Naive thymus-derived CD4-positive, alpha-beta T cell (primary cell): ENCODE data around the gene NAA20. TPM values are rescaled to one million over a fixed set of nuclear protein-coding genes. Genes with fewer than 3 reads are reported as not detected.

Source experiments
- ATAC-seq: fragments of 150-1000 bp; cut with Tn5 transposase; 2 replicates; pipeline ENCODE4 v1.10.0; 2021; ENCODE audit warnings: mild to moderate bottlenecking, moderate library complexity
- CTCF ChIA-PET: fragments of 350-600 bp; sonication (Branson Sonifier 250); formaldehyde crosslinking; loops from one replicate; lab custom pipeline; 2021; ENCODE audit warnings: antibody characterized with exemption; lab: Charles Lee
- POLR2A ChIA-PET: fragments of 350-600 bp; sonication (Branson Sonifier 250); formaldehyde crosslinking; loops from one replicate; lab custom pipeline; 2021; ENCODE audit warnings: antibody characterized with exemption, inconsistent platforms; lab: Charles Lee
- DNase-seq, 9 donors: peaks; one replicate each; pipeline versions ENCODE4 v3.0.0 to v3.0.0-alpha.2; 2020 to 2022; ENCODE audit warnings: mixed read lengths in 1 of 9
- H3K27ac ChIP-seq: one replicate; pipeline ENCODE4 v1.7.0; 2013; ENCODE audit warnings: mild to moderate bottlenecking, low read depth, low read length, moderate library complexity
- H3K27me3 ChIP-seq, 2 donors: one replicate each; pipeline ENCODE4 v1.7.0; 2013; ENCODE audit warnings: low read length in 2 of 2, mild to moderate bottlenecking in 2 of 2, moderate library complexity in 2 of 2; ENCODE audit not compliant: control insufficient read depth in 2 of 2, insufficient read depth in 2 of 2
- H3K36me3 ChIP-seq, 3 experiments: 1 replicate in 2 of 3; 2 replicates in 1 of 3; pipeline ENCODE4 v1.7.0; 2013; ENCODE audit warnings: low read length in 3 of 3, mild to moderate bottlenecking in 3 of 3, moderate library complexity in 1 of 3; ENCODE audit not compliant: insufficient read depth in 3 of 3, control insufficient read depth in 2 of 3
- H3K4me1 ChIP-seq, 2 donors: one replicate each; pipeline ENCODE4 v1.7.0; 2013; ENCODE audit warnings: low read length in 2 of 2, mild to moderate bottlenecking in 2 of 2, moderate library complexity in 1 of 2; ENCODE audit not compliant: control insufficient read depth in 2 of 2, insufficient read depth in 2 of 2
- H3K4me3 ChIP-seq: 2 replicates; pipeline ENCODE4 v1.7.0; 2013; ENCODE audit warnings: mild to moderate bottlenecking, low read length
- H3K9me3 ChIP-seq, 3 experiments: 1 replicate in 2 of 3; 2 replicates in 1 of 3; pipeline ENCODE4 v1.7.0; 2013; ENCODE audit warnings: low read length in 3 of 3; ENCODE audit not compliant: control insufficient read depth in 2 of 3
- H3K27ac Mint-ChIP-seq, 9 donors: one replicate each; pipeline ENCODE4 v1.8.0; 2020 to 2022; ENCODE audit warnings: mixed read lengths in 9 of 9, mild to moderate bottlenecking in 8 of 9, moderate library complexity in 5 of 9, inconsistent platforms in 2 of 9
- H3K27me3 Mint-ChIP-seq, 5 donors: one replicate each; pipeline ENCODE4 v1.8.0; 2021 to 2022; ENCODE audit warnings: mixed read lengths in 5 of 5, mild to moderate bottlenecking in 1 of 5
- H3K36me3 Mint-ChIP-seq, 5 donors: one replicate each; pipeline ENCODE4 v1.8.0; 2020 to 2022; ENCODE audit warnings: mixed read lengths in 5 of 5, mild to moderate bottlenecking in 3 of 5, inconsistent platforms in 1 of 5
- H3K4me1 Mint-ChIP-seq, 7 donors: one replicate each; pipeline ENCODE4 v1.8.0; 2020 to 2022; ENCODE audit warnings: mixed read lengths in 7 of 7, mild to moderate bottlenecking in 3 of 7, inconsistent platforms in 1 of 7
- H3K4me3 Mint-ChIP-seq, 10 donors: one replicate each; pipeline ENCODE4 v1.8.0; 2020 to 2022; ENCODE audit warnings: mild to moderate bottlenecking in 10 of 10, mixed read lengths in 10 of 10, moderate library complexity in 6 of 10, inconsistent platforms in 2 of 10
- H3K9me3 Mint-ChIP-seq, 11 donors: one replicate each; pipeline ENCODE4 v1.8.0; 2020 to 2022; ENCODE audit warnings: mixed read lengths in 11 of 11, mild to moderate bottlenecking in 4 of 11, inconsistent platforms in 1 of 11, moderate library complexity in 1 of 11
- intact Hi-C, 2 donors: fragments of 100-400 bp; cut with micrococcal nuclease; formaldehyde crosslinking; loops; one replicate each; pipeline ENCODE4 v1.15.1; 2023
- polyA plus RNA-seq, 2 donors: library from polyadenylated mRNA; unstranded; fragments of 300-500 nt; fragmentation: Illumina TruSeq; gene quantifications; one replicate each; pipeline ENCODE4 v1.2.3, GENCODE V29; 2021
- total RNA-seq, 6 experiments: library from RNA in 5 of 6; stranded (reverse) in 5 of 6; gene quantifications; 1 replicate in 5 of 6; 2 replicates in 1 of 6; pipeline ENCODE4 v1.2.3 and lab custom pipeline; 2021 to 2026

NAA20 gene
- total and polyA plus RNA-seq, 7 experiments from 2014 or later: 21.5 to 90.2 (median 29.6) TPM

DNA sequence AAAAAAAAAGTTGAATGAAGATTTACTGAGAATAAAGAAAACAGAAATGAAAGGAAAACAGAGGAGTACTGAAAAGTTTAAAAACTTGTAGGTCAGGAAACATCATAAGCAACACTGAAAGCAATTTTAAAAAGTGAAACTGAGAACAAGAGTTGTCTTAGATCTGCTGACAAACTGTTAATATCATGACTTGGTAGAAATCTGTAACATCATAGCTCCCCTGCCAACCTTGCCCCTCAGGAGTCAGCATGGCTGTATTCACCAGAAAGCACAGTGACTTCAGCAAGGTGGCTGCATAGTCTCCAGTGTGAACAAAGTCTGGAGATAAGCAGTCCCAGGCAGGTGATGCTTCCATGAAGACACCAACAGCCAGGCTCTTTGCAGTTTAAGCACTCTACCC lies 5.3 kb downstream of the NAA20 start:
- CTCF ChIA-PET: no interaction called here
- DNase-seq (no peak), ATAC-seq (no peak)
- peaks cover 9 to 28% of the 10 kb centered on the region in 2 donors for H3K4me1 ChIP-seq
- POLR2A ChIA-PET: no interaction called here
- no peak overlapping the region for H3K4me3 ChIP-seq
- no peaks in the 10 kb centered on the region for H3K27me3 ChIP-seq
- no peaks in the 10 kb centered on the region for H3K9me3 ChIP-seq
- H3K36me3 Mint-ChIP-seq: peaks cover 0 to 18% (median 7%) of the 10 kb centered on the region in 5 donors
- H3K4me1 Mint-ChIP-seq: peaks cover 38 to 70% (median 57%) of the 10 kb centered on the region in 7 donors
- H3K27ac Mint-ChIP-seq: peak overlapping the region in 5 of 9 donors; percentile 25 to 82 (median 41)
- no peaks in the 10 kb centered on the region for H3K27me3 Mint-ChIP-seq
- H3K27ac ChIP-seq: no peak overlapping the region
- H3K4me3 Mint-ChIP-seq: peak overlapping the region in 1 of 10 donors; percentile 70
- intact Hi-C loops: loop anchor here in 1 of 2 donors (1.0 kb wide), 1 partner anchor 30 kb away; the partner anchor contains the start of genes CFAP61 and CRNKL1
- H3K36me3 ChIP-seq: peaks cover 0 to 22% (median 0%) of the 10 kb centered on the region in 3 experiments
- H3K9me3 Mint-ChIP-seq: no peaks in the 10 kb centered on the region

DNA sequence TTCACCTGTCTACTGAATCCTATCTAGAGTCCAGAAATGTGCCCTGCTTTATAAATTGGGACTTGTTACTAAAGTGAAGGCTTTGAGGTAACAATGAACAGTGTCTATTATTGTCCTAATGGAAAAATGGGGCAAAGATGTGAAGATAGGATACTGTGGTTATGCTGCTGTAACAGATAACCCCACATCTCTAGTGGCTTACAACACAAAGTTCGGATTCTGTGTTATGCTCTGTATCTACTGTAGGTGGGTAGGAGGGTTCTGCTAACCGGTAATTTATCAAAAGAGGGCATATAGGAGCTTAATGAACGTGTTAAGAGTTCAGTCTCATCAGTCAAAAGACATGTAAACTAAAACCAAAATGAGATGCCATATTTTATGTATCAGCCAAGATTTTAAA lies 6.2 kb downstream of the NAA20 start:
- no peaks in the 10 kb centered on the region for H3K9me3 ChIP-seq
- no peaks in the 10 kb centered on the region for H3K9me3 Mint-ChIP-seq
- intact Hi-C loops: no loop called here
- no peaks in the 10 kb centered on the region for H3K27me3 ChIP-seq
- peak overlapping the region in 5 of 9 donors; percentile 5 to 82 (median 56) for H3K27ac Mint-ChIP-seq
- H3K4me3 ChIP-seq: no peak overlapping the region
- peaks cover 0 to 20% (median 0%) of the 10 kb centered on the region in 3 experiments for H3K36me3 ChIP-seq
- DNase-seq (no peak), ATAC-seq (no peak)
- no peak overlapping the region for H3K27ac ChIP-seq
- no peak overlapping the region for H3K4me3 Mint-ChIP-seq
- POLR2A ChIA-PET: interaction anchor here (0.7 kb wide), 1 partner anchor 28 kb away, joined by 3 read pairs; no protein-coding TSS in a partner anchor
- peaks cover 2 to 21% of the 10 kb centered on the region in 2 donors for H3K4me1 ChIP-seq
- no peaks in the 10 kb centered on the region for H3K27me3 Mint-ChIP-seq
- peaks cover 0 to 24% (median 8%) of the 10 kb centered on the region in 5 donors for H3K36me3 Mint-ChIP-seq
- CTCF ChIA-PET: no interaction called here
- peaks cover 31 to 62% (median 49%) of the 10 kb centered on the region in 7 donors for H3K4me1 Mint-ChIP-seq

DNA sequence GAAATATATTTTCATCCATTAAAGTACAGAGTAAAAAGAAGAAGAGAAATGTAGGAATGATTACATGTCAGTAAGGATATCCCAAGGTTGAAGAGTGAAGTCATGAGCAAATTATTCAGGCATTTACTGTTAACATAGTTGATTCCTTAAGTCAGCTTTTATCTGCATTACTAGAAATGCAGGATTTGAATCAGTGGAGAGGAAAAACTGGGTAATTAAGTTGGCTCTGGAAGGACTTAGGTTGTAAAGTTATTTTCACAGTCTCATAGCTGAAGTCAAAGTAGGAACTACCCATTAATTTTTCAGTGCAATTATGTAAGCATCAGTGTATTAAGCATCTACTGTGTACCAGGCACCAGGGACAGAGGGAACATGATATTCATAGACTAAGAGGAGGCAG lies 7.8 kb downstream of the NAA20 start:
- Histone ChIP-seq H3K27me3 (no peaks in the 10 kb centered on the region), H3K4me1 (peaks cover 0 to 8% of the 10 kb centered on the region in 2 donors), H3K4me3 (no peak overlapping the region), H3K27ac (no peak overlapping the region), H3K9me3 (no peaks in the 10 kb centered on the region), H3K36me3 (peaks cover 0 to 20% (median under 1%) of the 10 kb centered on the region in 3 experiments)
- intact Hi-C loops: no loop called here
- no peak for DNase-seq
- ATAC-seq: no peak
- ChIA-PET POLR2A (no interaction called here), CTCF (no interaction called here)
- Mint-ChIP-seq H3K4me1 (peaks cover 21 to 46% (median 34%) of the 10 kb centered on the region in 7 donors), H3K4me3 (no peak overlapping the region), H3K36me3 (peaks cover 0 to 31% (median 8%) of the 10 kb centered on the region in 5 donors), H3K9me3 (no peaks in the 10 kb centered on the region), H3K27me3 (no peaks in the 10 kb centered on the region), H3K27ac (peak overlapping the region in 8 of 9 donors; percentile 19 to 76 (median 36))

DNA sequence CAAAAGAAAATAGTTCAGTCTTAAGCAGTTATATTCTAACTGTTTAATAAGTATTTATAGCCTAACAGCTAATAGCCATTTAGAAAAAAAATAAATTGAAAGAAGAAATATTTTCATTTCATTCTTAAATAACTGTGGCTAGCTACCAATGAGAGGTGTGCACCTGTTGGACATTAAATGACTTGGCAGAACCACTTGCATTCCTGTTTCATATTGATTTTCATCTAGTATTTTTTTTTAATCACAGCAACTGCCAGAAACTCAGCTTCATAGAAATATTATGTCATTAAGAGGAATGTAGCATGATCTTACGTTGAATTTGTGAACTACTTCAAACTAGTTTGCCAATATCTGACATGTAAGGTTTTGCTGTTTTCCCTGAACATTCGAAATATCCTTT lies 10.1 kb downstream of the NAA20 start:
- Histone ChIP-seq H3K36me3 (peaks cover 0 to 20% (median 4%) of the 10 kb centered on the region in 3 experiments), H3K27me3 (no peaks in the 10 kb centered on the region), H3K9me3 (no peaks in the 10 kb centered on the region), H3K4me3 (no peak overlapping the region), H3K4me1 (no peaks in the 10 kb centered on the region), H3K27ac (no peak overlapping the region)
- ChIA-PET CTCF (no interaction called here), POLR2A (interaction anchor here (0.7 to 2.6 kb wide), 3 partner anchors 10 to 25 kb away, joined by 3 to 11 read pairs (median 4); partner anchors contain the start of genes CFAP61, CRNKL1 and NAA20)
- no peak for DNase-seq
- no peak for ATAC-seq
- intact Hi-C loops: no loop called here
- Mint-ChIP-seq H3K4me3 (no peak overlapping the region), H3K9me3 (no peaks in the 10 kb centered on the region), H3K4me1 (peaks cover 5 to 26% (median 13%) of the 10 kb centered on the region in 7 donors), H3K27me3 (no peaks in the 10 kb centered on the region), H3K36me3 (peaks cover 0 to 37% (median 14%) of the 10 kb centered on the region in 5 donors), H3K27ac (peak overlapping the region in 1 of 9 donors; percentile 45)

DNA sequence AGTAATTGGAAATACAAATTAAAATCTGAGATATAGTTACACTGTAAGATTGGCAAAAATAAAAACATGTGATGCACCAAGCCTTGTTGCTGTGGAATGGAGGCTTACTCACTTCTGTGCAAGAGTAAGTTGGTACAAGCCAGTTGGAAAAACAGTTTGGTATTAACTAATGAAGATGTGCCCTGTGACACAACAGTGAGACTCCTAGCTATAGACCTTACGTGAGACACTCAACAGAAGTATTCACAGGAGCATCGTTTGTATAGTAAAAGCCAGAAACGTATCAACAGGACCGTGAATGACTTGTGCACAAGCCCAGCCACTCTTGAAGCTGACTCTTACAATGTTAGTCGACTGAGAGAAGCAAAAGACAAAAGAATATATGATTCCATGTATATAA lies 14.6 kb downstream of the NAA20 start:
- intact Hi-C loops: loop anchor here in 1 of 2 donors (2.0 kb wide), 1 partner anchor 15 kb away; no protein-coding TSS in a partner anchor
- H3K27me3 Mint-ChIP-seq: no peaks in the 10 kb centered on the region
- H3K36me3 Mint-ChIP-seq: peaks cover 2 to 35% (median 7%) of the 10 kb centered on the region in 5 donors
- Histone ChIP-seq H3K4me1 (no peaks in the 10 kb centered on the region), H3K4me3 (no peak overlapping the region), H3K27me3 (no peaks in the 10 kb centered on the region), H3K36me3 (peaks cover 11 to 45% (median 12%) of the 10 kb centered on the region in 3 experiments), H3K9me3 (no peaks in the 10 kb centered on the region), H3K27ac (no peak overlapping the region)
- CTCF ChIA-PET: no interaction called here
- peak overlapping the region in 2 of 9 donors; percentile 34 to 74 for H3K27ac Mint-ChIP-seq
- DNase-seq: no peak
- POLR2A ChIA-PET: no interaction called here
- ATAC-seq: no peak
- H3K4me1 Mint-ChIP-seq: peaks cover 0 to 7% (median 0%) of the 10 kb centered on the region in 7 donors
- H3K9me3 Mint-ChIP-seq: no peaks in the 10 kb centered on the region
- no peak overlapping the region for H3K4me3 Mint-ChIP-seq

DNA sequence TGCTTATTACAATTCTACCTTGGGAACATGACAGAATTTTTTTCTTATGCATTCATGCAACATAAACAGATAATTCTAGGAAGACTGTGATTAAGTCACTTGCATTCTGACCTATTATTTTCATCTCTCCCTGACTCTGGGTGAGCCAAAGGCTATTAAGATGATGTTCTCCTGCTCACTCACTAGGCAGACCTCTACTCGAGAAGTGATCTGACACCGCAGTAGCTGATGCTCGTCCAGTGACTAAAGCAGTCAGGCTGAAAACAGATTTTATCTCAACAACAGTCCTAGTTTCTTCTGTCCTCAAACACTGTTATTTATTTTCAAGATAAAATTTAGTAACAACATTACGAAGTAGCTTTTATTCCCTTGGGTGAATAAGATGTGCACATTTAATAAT lies 17.3 kb downstream of the NAA20 start:
- Mint-ChIP-seq H3K9me3 (no peaks in the 10 kb centered on the region), H3K27ac (no peak overlapping the region), H3K4me3 (no peak overlapping the region), H3K4me1 (peaks cover 0 to 7% (median 5%) of the 10 kb centered on the region in 7 donors), H3K27me3 (no peaks in the 10 kb centered on the region), H3K36me3 (peaks cover 0 to 46% (median 15%) of the 10 kb centered on the region in 5 donors)
- ATAC-seq (no peak), DNase-seq (no peak)
- Histone ChIP-seq H3K4me1 (no peaks in the 10 kb centered on the region), H3K27ac (no peak overlapping the region), H3K27me3 (no peaks in the 10 kb centered on the region), H3K4me3 (no peak overlapping the region), H3K9me3 (no peaks in the 10 kb centered on the region), H3K36me3 (peaks cover 23 to 67% (median 31%) of the 10 kb centered on the region in 3 experiments)
- intact Hi-C loops: no loop called here
- POLR2A ChIA-PET: no interaction called here
- CTCF ChIA-PET: no interaction called here
